LNCaP clone FGC (cell line): ENCODE measurements around the gene CCDC197.
A peak's percentile ranks its signal among the peaks of the same experiment; 100 is the strongest.

Experiments
- DNase-seq: peaks from one replicate; pipeline ENCODE4 v3.0.0-alpha.2; 2011; ENCODE audit warnings: low read depth
- H3K4me3 ChIP-seq: 2 replicates; pipeline ENCODE4 v1.5.1; 2011; ENCODE audit warnings: mild to moderate bottlenecking, low read depth, low read length, control low read depth
- TF ChIP-seq, protein P1 (sequence below): IDR thresholded peaks from 2 replicates; pipeline ENCODE4 v1.5.1; 2012; ENCODE audit warnings: mild to moderate bottlenecking; ENCODE audit not compliant: control insufficient read depth, insufficient read depth; ENCODE audit errors: extremely low read depth

The CCDC197 gene

DNA sequence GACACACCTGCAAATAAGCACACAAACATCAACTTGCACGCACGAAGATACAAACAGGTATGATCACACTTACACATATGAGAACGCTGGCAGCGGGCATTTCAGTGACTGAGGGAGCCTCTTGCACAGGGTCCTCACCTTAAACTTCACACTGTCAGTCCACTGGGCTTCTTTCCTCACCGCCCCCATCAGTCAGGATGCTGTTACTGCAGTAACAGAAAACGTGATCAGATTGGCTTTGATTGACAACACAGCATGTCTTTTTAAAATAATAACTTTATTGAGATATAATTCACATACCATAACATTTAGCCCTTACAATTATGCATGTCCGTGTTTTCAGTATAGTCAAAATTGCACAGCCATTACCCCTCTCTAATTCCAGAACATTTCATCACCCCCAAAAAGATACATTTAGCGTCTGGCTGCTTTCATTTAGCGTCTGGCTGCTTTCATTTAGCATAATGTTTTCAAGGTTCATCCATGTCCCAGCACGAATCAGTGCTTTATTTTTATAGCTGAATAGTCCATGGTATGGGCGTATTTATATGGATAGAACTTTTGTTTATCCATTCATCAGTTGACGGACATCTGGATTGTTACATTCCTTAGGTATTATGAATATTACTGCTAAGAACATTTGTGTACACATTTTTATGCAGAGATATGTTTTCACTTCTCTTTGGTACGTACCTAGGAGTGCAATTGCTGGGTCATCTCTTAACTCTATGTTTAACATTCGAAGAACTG lies 8.4 kb downstream of the CCDC197 start:
- H3K4me3 ChIP-seq: no peak overlapping the region
- TF ChIP-seq, protein P1, sequence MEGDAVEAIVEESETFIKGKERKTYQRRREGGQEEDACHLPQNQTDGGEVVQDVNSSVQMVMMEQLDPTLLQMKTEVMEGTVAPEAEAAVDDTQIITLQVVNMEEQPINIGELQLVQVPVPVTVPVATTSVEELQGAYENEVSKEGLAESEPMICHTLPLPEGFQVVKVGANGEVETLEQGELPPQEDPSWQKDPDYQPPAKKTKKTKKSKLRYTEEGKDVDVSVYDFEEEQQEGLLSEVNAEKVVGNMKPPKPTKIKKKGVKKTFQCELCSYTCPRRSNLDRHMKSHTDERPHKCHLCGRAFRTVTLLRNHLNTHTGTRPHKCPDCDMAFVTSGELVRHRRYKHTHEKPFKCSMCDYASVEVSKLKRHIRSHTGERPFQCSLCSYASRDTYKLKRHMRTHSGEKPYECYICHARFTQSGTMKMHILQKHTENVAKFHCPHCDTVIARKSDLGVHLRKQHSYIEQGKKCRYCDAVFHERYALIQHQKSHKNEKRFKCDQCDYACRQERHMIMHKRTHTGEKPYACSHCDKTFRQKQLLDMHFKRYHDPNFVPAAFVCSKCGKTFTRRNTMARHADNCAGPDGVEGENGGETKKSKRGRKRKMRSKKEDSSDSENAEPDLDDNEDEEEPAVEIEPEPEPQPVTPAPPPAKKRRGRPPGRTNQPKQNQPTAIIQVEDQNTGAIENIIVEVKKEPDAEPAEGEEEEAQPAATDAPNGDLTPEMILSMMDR: peak; percentile 32; the same call in 1 of the 2 replicates
- no peak for DNase-seq

DNA sequence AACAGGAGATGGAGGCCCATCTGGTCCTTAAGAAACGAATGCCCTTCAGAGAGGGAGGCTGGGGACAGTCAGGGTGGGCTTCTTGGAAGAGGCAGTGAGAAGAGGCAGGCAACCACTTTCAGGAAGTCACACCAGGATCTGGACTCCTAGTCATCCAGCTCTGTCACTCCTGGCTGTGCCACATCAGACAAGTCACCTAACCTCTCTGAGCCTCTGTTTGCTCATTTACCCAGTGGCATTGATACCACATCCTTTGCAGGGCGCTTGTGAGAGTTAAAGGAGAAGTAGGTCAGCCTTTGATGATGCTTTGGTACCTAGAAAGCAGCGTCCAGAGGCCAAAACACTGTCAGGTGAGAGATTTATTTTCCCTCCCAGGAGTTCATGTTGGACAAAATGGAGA lies 11.1 kb downstream of the CCDC197 start:
- no peak overlapping the region for H3K4me3 ChIP-seq
- TF ChIP-seq, protein P1: no peak

DNA sequence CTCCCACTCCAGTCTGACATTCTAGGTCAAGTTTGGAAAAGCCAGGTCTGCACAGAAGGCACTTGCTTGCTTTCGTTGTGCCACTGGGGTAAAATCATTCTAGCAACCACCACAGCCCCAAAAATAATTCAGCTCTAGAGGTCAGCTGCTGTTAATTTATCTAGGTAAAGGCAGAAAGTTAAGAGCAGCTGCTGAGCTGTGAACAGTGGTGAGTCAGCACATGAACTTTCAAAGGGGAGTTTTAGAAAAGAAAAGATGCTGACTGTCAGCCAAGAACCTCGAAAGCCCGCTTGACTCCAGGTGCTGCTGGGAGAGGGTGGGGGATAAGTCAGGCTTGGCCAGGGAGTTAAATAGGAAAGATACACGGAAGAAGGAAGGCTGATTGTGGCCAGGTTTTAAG lies 12.7 kb downstream of the CCDC197 start:
- TF ChIP-seq, protein P1: no peak
- no peak overlapping the region for H3K4me3 ChIP-seq
- no peak for DNase-seq

More for the DNA sequence above, 11.1 kb downstream of the CCDC197 start:
- DNase-seq: no peak

DNA sequence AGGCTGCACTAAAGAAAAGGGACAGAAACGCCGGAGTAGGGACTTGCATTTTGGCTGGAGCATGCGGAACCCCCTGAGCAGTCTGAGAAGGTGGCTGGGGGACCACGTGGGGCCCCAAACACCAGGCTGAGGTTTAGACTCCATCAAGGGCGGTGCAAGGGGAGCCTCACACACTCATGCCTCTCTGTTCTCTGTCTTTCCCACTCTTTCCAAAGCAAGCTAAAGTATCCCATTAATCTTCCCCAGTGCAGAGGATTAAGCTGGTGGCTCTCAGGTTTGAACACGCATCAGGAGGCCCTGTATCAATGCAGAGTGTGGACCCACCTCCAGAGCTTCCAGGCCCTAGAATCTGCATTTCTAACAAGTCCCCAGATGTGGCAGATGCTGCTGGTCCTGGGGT lies 13.5 kb downstream of the CCDC197 start:
- DNase-seq: no peak
- TF ChIP-seq, protein P1: no peak

DNA sequence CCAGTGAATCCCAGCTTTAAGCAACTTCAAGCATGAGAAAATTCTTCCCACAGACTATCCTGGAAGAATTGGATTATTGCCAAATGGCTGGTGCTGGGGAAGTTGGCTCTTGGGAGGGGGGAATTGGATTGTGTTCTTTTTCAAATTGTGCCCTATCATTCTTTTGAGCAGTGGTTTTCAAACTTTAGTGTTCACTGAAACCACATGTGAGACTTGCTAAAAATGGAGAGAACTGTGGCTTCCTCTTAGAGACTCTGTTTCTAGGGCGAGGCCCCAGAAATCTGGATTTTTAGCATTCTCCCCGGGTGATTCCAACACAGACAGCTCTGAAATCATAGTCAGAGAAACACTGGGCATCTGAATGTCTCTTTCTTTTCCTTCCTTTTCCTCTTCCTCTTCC lies 14.7 kb downstream of the CCDC197 start:
- TF ChIP-seq, protein P1: no peak
- DNase-seq: no peak

More for the DNA sequence above, 13.5 kb downstream of the CCDC197 start:
- no peak overlapping the region for H3K4me3 ChIP-seq

DNA sequence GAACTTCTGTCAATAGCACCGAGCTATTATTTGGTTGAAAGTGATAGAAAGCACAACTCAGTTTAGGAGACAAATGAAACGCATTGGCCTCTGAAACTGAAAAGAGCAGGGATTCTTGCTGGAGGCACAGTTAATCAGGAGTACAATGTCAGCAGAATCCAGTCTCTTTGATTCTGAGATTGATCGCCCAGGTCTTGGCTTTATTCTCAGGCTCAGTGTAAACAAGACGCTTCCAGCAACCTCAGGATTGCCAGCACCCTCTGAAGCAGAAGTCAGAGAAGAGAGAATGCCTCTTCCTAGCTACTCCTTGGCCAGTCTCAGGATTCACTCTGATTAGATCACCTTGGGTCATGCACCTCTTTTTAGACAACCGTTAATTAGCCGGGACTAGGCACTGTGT lies 17.3 kb downstream of the CCDC197 start:
- no peak for DNase-seq
- H3K4me3 ChIP-seq: no peak overlapping the region
- TF ChIP-seq, protein P1: no peak

More for the DNA sequence above, 14.7 kb downstream of the CCDC197 start:
- H3K4me3 ChIP-seq: no peak overlapping the region

DNA sequence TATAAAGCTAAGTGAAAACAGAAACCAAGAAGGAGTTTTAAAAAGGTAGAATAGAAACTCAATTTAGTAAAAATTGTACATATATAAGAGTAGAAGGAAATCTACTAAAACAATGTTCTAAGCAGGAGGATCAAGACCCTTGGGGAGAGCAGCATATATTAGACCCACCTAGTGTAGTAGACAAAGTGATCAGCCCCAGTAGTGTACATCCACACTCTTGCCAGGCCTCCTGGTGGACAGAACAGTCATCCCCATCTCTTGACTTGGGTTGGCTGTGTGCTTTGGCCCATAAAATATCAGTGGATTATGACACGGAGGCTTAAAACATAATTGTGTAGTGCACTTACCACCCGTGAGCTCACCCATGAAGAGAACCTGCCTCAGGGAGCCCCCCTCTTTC lies 18.1 kb downstream of the CCDC197 start:
- H3K4me3 ChIP-seq: no peak overlapping the region
- TF ChIP-seq, protein P1: no peak
- DNase-seq: no peak
